Measurements from ENCODE around the gene GRAMD1A.

GRAMD1A gene

GRCh38 chr19:35041548-35042055, 41.5 kb downstream of the GRAMD1A start, which contains the start of gene HPN:
Gene HPN, plus strand, starts transcription at chr19:35041721. Its CDS starts 786 bp downstream, at chr19:35042507.
- peak within 1 kb of the TSS; percentile 38 for H4K91ac ChIP-seq (ENCODE audit: low read depth, low read length, poor library complexity)
- no CpG with 5 or more reads among the region's 19 CpGs for WGBS, 2 donors (ENCODE audit: extremely low coverage in 2 of 2, insufficient read length in 2 of 2, insufficient replicate concordance in 1 of 2)
- peaks cover 14 to 17% of the 10 kb centered on the region in 2 donors for H3K4me1 ChIP-seq (ENCODE audit: control insufficient read depth in 2 of 2, insufficient read depth in 1 of 2, low read depth in 1 of 2, low read length in 2 of 2)
- H3K4me3 ChIP-seq (ENCODE audit: low read length in 2 of 2) = no peak within 1 kb of the TSS
- peaks cover 2% of the 10 kb centered on the region for H3K79me1 ChIP-seq (ENCODE audit: low read depth, low read length)
- H3K4ac ChIP-seq (ENCODE audit: low read length) = peak within 1 kb of the TSS; percentile 89
- peaks cover 0 to 10% (median 0%) of the 10 kb centered on the region in 3 experiments for H3K27me3 ChIP-seq (ENCODE audit: control insufficient read depth in 3 of 3, insufficient read depth in 3 of 3, low read depth in 1 of 3, low read length in 3 of 3)
- H2AK5ac ChIP-seq (ENCODE audit: low read depth, low read length) = peak within 1 kb of the TSS; percentile 97
- H3K9me3 ChIP-seq (replicated peaks in 1 of 2; ENCODE audit: control insufficient read depth in 2 of 2, insufficient read depth in 1 of 2, low read depth in 1 of 2, low read length in 2 of 2) = no peaks in the 10 kb centered on the region
- no peak within 1 kb of the TSS for H3K27ac ChIP-seq (replicated peaks; ENCODE audit: low read length)
- H2BK120ac ChIP-seq (ENCODE audit: low read depth, low read length) = peak within 1 kb of the TSS; percentile 77
- peak within 1 kb of the TSS; percentile 91 for H2BK15ac ChIP-seq (ENCODE audit: low read length)
- peak within 1 kb of the TSS; percentile 5 for H2BK5ac ChIP-seq (ENCODE audit: low read length)
- H2AFZ ChIP-seq (ENCODE audit: low read length) = peak within 1 kb of the TSS; percentile 94
- peak within 1 kb of the TSS; percentile 54 for H4K8ac ChIP-seq (ENCODE audit: low read depth, low read length)
- DNase-seq (ENCODE audit: low spot score) = no peak
- peak within 1 kb of the TSS; percentile 91 for H2BK12ac ChIP-seq (ENCODE audit: low read length)
- peak within 1 kb of the TSS; percentile 48 for H3K4me2 ChIP-seq (ENCODE audit: insufficient read depth, low read length, poor library complexity, severe bottlenecking)
- H3K23ac ChIP-seq (ENCODE audit: low read depth, low read length, poor library complexity) = peak within 1 kb of the TSS; percentile 90
- H3K18ac ChIP-seq (ENCODE audit: low read length) = peak within 1 kb of the TSS; percentile 79
- H3K9ac ChIP-seq (ENCODE audit: low read depth, low read length, poor library complexity) = peak within 1 kb of the TSS; percentile 63
- H3K14ac ChIP-seq (ENCODE audit: low read length) = no peak within 1 kb of the TSS
- H3K36me3 ChIP-seq (replicated peaks in 1 of 2; ENCODE audit: control insufficient read depth in 2 of 2, insufficient read depth in 2 of 2, low read length in 2 of 2) = no peaks in the 10 kb centered on the region

- Histone ChIP-seq H2AK5ac (ENCODE audit: low read depth, low read length) (peak overlapping the region; percentile 97), H4K91ac (ENCODE audit: low read depth, low read length, poor library complexity) (no peak overlapping the region), H3K4me2 (ENCODE audit: insufficient read depth, low read length, poor library complexity, severe bottlenecking) (no peak overlapping the region), H3K27me3 (ENCODE audit: control insufficient read depth in 3 of 3, insufficient read depth in 3 of 3, low read depth in 1 of 3, low read length in 3 of 3) (peaks cover 0 to 10% (median 0%) of the 10 kb centered on the region in 3 experiments), H2BK12ac (ENCODE audit: low read length) (peak overlapping the region; percentile 91), H2BK5ac (ENCODE audit: low read length) (no peak overlapping the region), H3K23ac (ENCODE audit: low read depth, low read length, poor library complexity) (no peak overlapping the region), H3K4me1 (ENCODE audit: control insufficient read depth in 2 of 2, insufficient read depth in 1 of 2, low read depth in 1 of 2, low read length in 2 of 2) (peaks cover 14 to 17% of the 10 kb centered on the region in 2 donors), H3K14ac (ENCODE audit: low read length) (no peak overlapping the region), H2AFZ (ENCODE audit: low read length) (no peak overlapping the region), H2BK15ac (ENCODE audit: low read length) (peak overlapping the region; percentile 91), H3K4ac (ENCODE audit: low read length) (peak overlapping the region; percentile 29), H3K4me3 (ENCODE audit: low read length in 2 of 2) (no peak overlapping the region), H3K9ac (ENCODE audit: low read depth, low read length, poor library complexity) (no peak overlapping the region), H3K36me3 (replicated peaks in 1 of 2; ENCODE audit: control insufficient read depth in 2 of 2, insufficient read depth in 2 of 2, low read length in 2 of 2) (no peaks in the 10 kb centered on the region), H2BK120ac (ENCODE audit: low read depth, low read length) (no peak overlapping the region), H4K8ac (ENCODE audit: low read depth, low read length) (no peak overlapping the region), H3K27ac (replicated peaks; ENCODE audit: low read length) (no peak overlapping the region), H3K79me1 (ENCODE audit: low read depth, low read length) (peaks cover 2% of the 10 kb centered on the region), H3K9me3 (replicated peaks in 1 of 2; ENCODE audit: control insufficient read depth in 2 of 2, insufficient read depth in 1 of 2, low read depth in 1 of 2, low read length in 2 of 2) (no peaks in the 10 kb centered on the region), H3K18ac (ENCODE audit: low read length) (peak overlapping the region; percentile 79)
- WGBS, 2 donors (ENCODE audit: extremely low coverage in 2 of 2, insufficient read length in 2 of 2, insufficient replicate concordance in 1 of 2) = no CpG with 5 or more reads among the region's 14 CpGs
- DNase-seq (ENCODE audit: low spot score) = no peak
Observed at GRCh38 chr19:35042056-35042730, 42.1 kb downstream of the GRAMD1A start.

- Histone ChIP-seq H3K23ac (ENCODE audit: low read depth, low read length, poor library complexity) (no peak overlapping the region), H3K4me3 (ENCODE audit: low read length in 2 of 2) (no peak overlapping the region), H3K4me2 (ENCODE audit: insufficient read depth, low read length, poor library complexity, severe bottlenecking) (no peak overlapping the region), H3K4me1 (ENCODE audit: control insufficient read depth in 2 of 2, insufficient read depth in 1 of 2, low read depth in 1 of 2, low read length in 2 of 2) (peaks cover 14 to 17% of the 10 kb centered on the region in 2 donors), H3K27me3 (ENCODE audit: control insufficient read depth in 3 of 3, insufficient read depth in 3 of 3, low read depth in 1 of 3, low read length in 3 of 3) (peaks cover 0 to 10% (median 0%) of the 10 kb centered on the region in 3 experiments), H3K14ac (ENCODE audit: low read length) (no peak overlapping the region), H2BK5ac (ENCODE audit: low read length) (peak overlapping the region; percentile 15), H3K36me3 (replicated peaks in 1 of 2; ENCODE audit: control insufficient read depth in 2 of 2, insufficient read depth in 2 of 2, low read length in 2 of 2) (no peaks in the 10 kb centered on the region), H4K91ac (ENCODE audit: low read depth, low read length, poor library complexity) (no peak overlapping the region), H2BK15ac (ENCODE audit: low read length) (no peak overlapping the region), H2BK120ac (ENCODE audit: low read depth, low read length) (no peak overlapping the region), H3K27ac (replicated peaks; ENCODE audit: low read length) (no peak overlapping the region), H2AFZ (ENCODE audit: low read length) (peak overlapping the region; percentile 29), H3K4ac (ENCODE audit: low read length) (no peak overlapping the region), H3K9me3 (replicated peaks in 1 of 2; ENCODE audit: control insufficient read depth in 2 of 2, insufficient read depth in 1 of 2, low read depth in 1 of 2, low read length in 2 of 2) (no peaks in the 10 kb centered on the region), H4K8ac (ENCODE audit: low read depth, low read length) (no peak overlapping the region), H2AK5ac (ENCODE audit: low read depth, low read length) (peak overlapping the region; percentile 97), H3K9ac (ENCODE audit: low read depth, low read length, poor library complexity) (peak overlapping the region; percentile 15), H3K79me1 (ENCODE audit: low read depth, low read length) (peaks cover 2% of the 10 kb centered on the region), H2BK12ac (ENCODE audit: low read length) (no peak overlapping the region), H3K18ac (ENCODE audit: low read length) (no peak overlapping the region)
- no CpG with 5 or more reads among the region's 14 CpGs for WGBS, 2 donors (ENCODE audit: extremely low coverage in 2 of 2, insufficient read length in 2 of 2, insufficient replicate concordance in 1 of 2)
- DNase-seq (ENCODE audit: low spot score) = no peak
Observed at GRCh38 chr19:35042954-35043604, 43.0 kb downstream of the GRAMD1A start.

DNA sequence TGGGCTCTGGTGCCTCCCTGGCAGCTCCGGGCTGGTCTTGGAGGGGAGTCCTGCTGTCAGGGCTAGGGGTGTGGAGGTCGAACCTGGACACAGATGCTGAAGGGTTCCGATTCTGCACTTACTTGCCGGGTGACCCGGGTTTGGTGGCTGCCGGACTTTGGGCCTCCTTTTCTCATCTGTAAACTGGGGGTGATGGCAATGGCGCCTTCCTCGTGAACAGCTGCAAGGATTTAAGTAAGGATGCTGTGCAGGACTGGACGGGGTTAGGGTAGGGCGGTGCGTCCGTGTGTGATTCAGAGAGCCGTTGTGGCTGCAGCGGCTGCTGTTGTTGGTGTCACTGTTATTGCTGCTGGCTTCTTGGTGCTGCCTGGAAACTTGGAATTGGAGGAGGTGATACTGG, 43.8 kb downstream of the GRAMD1A start:
- no peak overlapping the region for H3K4ac ChIP-seq (ENCODE audit: low read length)
- H4K8ac ChIP-seq (ENCODE audit: low read depth, low read length) = no peak overlapping the region
- H3K4me3 ChIP-seq (ENCODE audit: low read length in 2 of 2) = no peak overlapping the region
- H3K27me3 ChIP-seq (ENCODE audit: control insufficient read depth in 3 of 3, insufficient read depth in 3 of 3, low read depth in 1 of 3, low read length in 3 of 3) = peaks cover 0 to 10% (median 0%) of the 10 kb centered on the region in 3 experiments
- no peak overlapping the region for H3K27ac ChIP-seq (replicated peaks; ENCODE audit: low read length)
- H3K79me1 ChIP-seq (ENCODE audit: low read depth, low read length) = peaks cover 2% of the 10 kb centered on the region
- H2BK12ac ChIP-seq (ENCODE audit: low read length) = no peak overlapping the region
- peak overlapping the region; percentile 97 for H2AK5ac ChIP-seq (ENCODE audit: low read depth, low read length)
- H3K23ac ChIP-seq (ENCODE audit: low read depth, low read length, poor library complexity) = peak overlapping the region; percentile 3
- H2BK5ac ChIP-seq (ENCODE audit: low read length) = peak overlapping the region; percentile 15
- H3K4me1 ChIP-seq (ENCODE audit: control insufficient read depth in 2 of 2, insufficient read depth in 1 of 2, low read depth in 1 of 2, low read length in 2 of 2) = peaks cover 16 to 17% of the 10 kb centered on the region in 2 donors
- WGBS, 2 donors (ENCODE audit: extremely low coverage in 2 of 2, insufficient read length in 2 of 2, insufficient replicate concordance in 1 of 2) = no CpG with 5 or more reads among the region's 14 CpGs
- DNase-seq (ENCODE audit: low spot score) = no peak
- no peaks in the 10 kb centered on the region for H3K36me3 ChIP-seq (replicated peaks in 1 of 2; ENCODE audit: control insufficient read depth in 2 of 2, insufficient read depth in 2 of 2, low read length in 2 of 2)
- H3K9ac ChIP-seq (ENCODE audit: low read depth, low read length, poor library complexity) = no peak overlapping the region
- H3K9me3 ChIP-seq (replicated peaks in 1 of 2; ENCODE audit: control insufficient read depth in 2 of 2, insufficient read depth in 1 of 2, low read depth in 1 of 2, low read length in 2 of 2) = no peaks in the 10 kb centered on the region
- peak overlapping the region; percentile 72 for H2BK15ac ChIP-seq (ENCODE audit: low read length)
- H2BK120ac ChIP-seq (ENCODE audit: low read depth, low read length) = no peak overlapping the region
- H4K91ac ChIP-seq (ENCODE audit: low read depth, low read length, poor library complexity) = no peak overlapping the region
- no peak overlapping the region for H3K14ac ChIP-seq (ENCODE audit: low read length)
- H3K18ac ChIP-seq (ENCODE audit: low read length) = no peak overlapping the region
- H2AFZ ChIP-seq (ENCODE audit: low read length) = no peak overlapping the region
- no peak overlapping the region for H3K4me2 ChIP-seq (ENCODE audit: insufficient read depth, low read length, poor library complexity, severe bottlenecking)

All from neuronal stem cell (in vitro differentiated cells).